ENCODE measurements around the gene IFNA6. TPM values are rescaled to one million over a fixed set of nuclear protein-coding genes. Genes with fewer than 3 reads are reported as not detected.

Gene IFNA6
- total RNA-seq, 1 experiment from 2014 or later, result not detected

GRCh38 chr9:21331676-21332402 lies 18.8 kb downstream of the IFNA6 start:
- no peak for DNase-seq (ENCODE audit: low spot score)

GRCh38 chr9:21326526-21327139 lies 24.1 kb downstream of the IFNA6 start:
- peak; percentile 72 for DNase-seq (ENCODE audit: low spot score)

- no peak for DNase-seq (ENCODE audit: low spot score)
Observed at GRCh38 chr9:21324047-21324446, 26.6 kb downstream of the IFNA6 start.

- DNase-seq (ENCODE audit: low spot score), result no peak
Observed at GRCh38 chr9:21322911-21323461, 27.7 kb downstream of the IFNA6 start.

- DNase-seq (ENCODE audit: low spot score), result no peak
Observed at GRCh38 chr9:21320465-21320864, 30.2 kb downstream of the IFNA6 start.

- peak; percentile 64 for DNase-seq (ENCODE audit: low spot score)
Observed at GRCh38 chr9:21317956-21318923, 32.4 kb downstream of the IFNA6 start.

GRCh38 chr9:21316860-21317259 lies 33.8 kb downstream of the IFNA6 start:
- DNase-seq (ENCODE audit: low spot score), result peak; percentile 43

GRCh38 chr9:21316032-21316842 lies 34.5 kb downstream of the IFNA6 start:
- no peak for DNase-seq (ENCODE audit: low spot score)

GRCh38 chr9:21314152-21314551 lies 36.5 kb downstream of the IFNA6 start:
- no peak for DNase-seq (ENCODE audit: low spot score)

- DNase-seq (ENCODE audit: low spot score), result no peak
Observed at GRCh38 chr9:21311889-21312288, 38.8 kb downstream of the IFNA6 start.

GRCh38 chr9:21305213-21305612 lies 45.5 kb downstream of the IFNA6 start, which contains the start of gene IFNA5:
Gene IFNA5 (minus strand): TSS chr9:21305313. CDS start chr9:21305256, 57 bp downstream.
- no peak for DNase-seq (ENCODE audit: low spot score)

Other genes starting within 250 kb of the IFNA6 start
- not detected in 2 replicates for gene IFNW1, start 209.1 kb downstream of the IFNA6 start, total RNA-seq (2014; rRNA removed; shearing (Covaris generic))
- gene IFNA21, start 184.2 kb downstream of the IFNA6 start, total RNA-seq (2014; rRNA removed; shearing (Covaris generic)), result not detected in 2 replicates
- gene IFNA4, start 163.3 kb downstream of the IFNA6 start, total RNA-seq (2014; rRNA removed; shearing (Covaris generic)), result not detected in 2 replicates
- gene IFNA7, start 148.7 kb downstream of the IFNA6 start, total RNA-seq (2014; rRNA removed; shearing (Covaris generic)), result not detected in 2 replicates
- gene IFNA10, start 143.7 kb downstream of the IFNA6 start, total RNA-seq (2014; rRNA removed; shearing (Covaris generic)), result not detected in 2 replicates
- gene IFNA16, start 133.6 kb downstream of the IFNA6 start, total RNA-seq (2014; rRNA removed; shearing (Covaris generic)), result not detected in 2 replicates
- gene IFNA17, start 122.7 kb downstream of the IFNA6 start, total RNA-seq (2014; rRNA removed; shearing (Covaris generic)), result not detected in 2 replicates
- not detected in 2 replicates for gene IFNA14, start 110.9 kb downstream of the IFNA6 start, total RNA-seq (2014; rRNA removed; shearing (Covaris generic))
- gene IFNA5, start 45.6 kb downstream of the IFNA6 start, total RNA-seq (2014; rRNA removed; shearing (Covaris generic)), result not detected in 2 replicates
- 8.8 and 10.0 TPM in 2 replicates for gene KLHL9, start 15.5 kb downstream of the IFNA6 start, total RNA-seq (2014; rRNA removed; shearing (Covaris generic))
- not detected in 2 replicates for gene IFNA13, start 17.2 kb upstream of the IFNA6 start, total RNA-seq (2014; rRNA removed; shearing (Covaris generic))
- gene IFNA2, start 34.5 kb upstream of the IFNA6 start, total RNA-seq (2014; rRNA removed; shearing (Covaris generic)), result not detected in 2 replicates
- gene IFNA8, start 58.2 kb upstream of the IFNA6 start, total RNA-seq (2014; rRNA removed; shearing (Covaris generic)), result not detected in 2 replicates
- gene IFNA1, start 89.6 kb upstream of the IFNA6 start, total RNA-seq (2014; rRNA removed; shearing (Covaris generic)), result not detected in 2 replicates
- gene IFNE, start 131.4 kb upstream of the IFNA6 start, total RNA-seq (2014; rRNA removed; shearing (Covaris generic)), result 0.52 and 0.56 TPM in 2 replicates

Measured in HT-29 (cell line).